DND-41 (cell line): ENCODE measurements around the gene GLDN.

Experiments used
- EZH2 ChIP-seq: IDR thresholded peaks from 3 replicates; pipeline ENCODE4 v1.6.1; 2012; ENCODE audit warnings: borderline replicate concordance, low read depth, mild to moderate bottlenecking, moderate library complexity, low read length, inconsistent platforms; ENCODE audit not compliant: severe bottlenecking
- TF ChIP-seq, protein P1 (sequence below): IDR thresholded peaks from 2 replicates; pipeline ENCODE4 v1.5.1; 2012; ENCODE audit warnings: borderline replicate concordance, low read length, moderate library complexity, mild to moderate bottlenecking; ENCODE audit not compliant: poor library complexity, severe bottlenecking; ENCODE audit errors: extremely low read depth

DNA sequence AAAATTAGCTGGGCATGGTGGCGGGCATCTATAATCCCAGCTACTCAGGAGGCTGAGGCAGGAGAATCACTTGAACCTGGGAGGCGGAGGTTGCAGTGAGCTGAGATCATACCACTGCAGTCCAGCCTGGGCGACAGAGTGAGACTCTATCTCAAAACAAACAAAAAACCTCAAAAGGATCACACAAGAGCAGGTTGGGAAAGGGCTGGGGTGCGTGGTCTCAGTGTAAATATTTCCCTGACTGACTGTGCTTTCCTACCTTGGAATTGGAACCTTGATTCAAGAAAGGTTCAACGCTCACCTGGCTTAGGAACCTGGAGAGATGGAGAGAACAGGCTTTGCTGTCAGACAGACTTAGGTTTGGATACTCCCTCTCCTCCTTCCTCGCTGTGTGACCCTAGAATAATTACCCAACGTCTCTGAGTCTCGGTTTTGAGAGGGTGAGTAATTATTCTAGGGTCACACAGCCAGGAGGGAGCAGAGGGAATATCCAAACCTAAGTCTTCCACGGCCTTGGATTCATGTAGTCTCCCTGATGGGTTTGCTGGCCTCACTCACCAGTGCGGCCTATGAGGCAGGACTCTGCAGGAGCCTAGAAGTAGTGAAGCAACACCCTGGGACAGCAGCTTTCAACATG, 27.7 kb upstream of the GLDN start:
- TF ChIP-seq, protein P1, sequence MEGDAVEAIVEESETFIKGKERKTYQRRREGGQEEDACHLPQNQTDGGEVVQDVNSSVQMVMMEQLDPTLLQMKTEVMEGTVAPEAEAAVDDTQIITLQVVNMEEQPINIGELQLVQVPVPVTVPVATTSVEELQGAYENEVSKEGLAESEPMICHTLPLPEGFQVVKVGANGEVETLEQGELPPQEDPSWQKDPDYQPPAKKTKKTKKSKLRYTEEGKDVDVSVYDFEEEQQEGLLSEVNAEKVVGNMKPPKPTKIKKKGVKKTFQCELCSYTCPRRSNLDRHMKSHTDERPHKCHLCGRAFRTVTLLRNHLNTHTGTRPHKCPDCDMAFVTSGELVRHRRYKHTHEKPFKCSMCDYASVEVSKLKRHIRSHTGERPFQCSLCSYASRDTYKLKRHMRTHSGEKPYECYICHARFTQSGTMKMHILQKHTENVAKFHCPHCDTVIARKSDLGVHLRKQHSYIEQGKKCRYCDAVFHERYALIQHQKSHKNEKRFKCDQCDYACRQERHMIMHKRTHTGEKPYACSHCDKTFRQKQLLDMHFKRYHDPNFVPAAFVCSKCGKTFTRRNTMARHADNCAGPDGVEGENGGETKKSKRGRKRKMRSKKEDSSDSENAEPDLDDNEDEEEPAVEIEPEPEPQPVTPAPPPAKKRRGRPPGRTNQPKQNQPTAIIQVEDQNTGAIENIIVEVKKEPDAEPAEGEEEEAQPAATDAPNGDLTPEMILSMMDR = no peak
- no peak for TF ChIP-seq EZH2
